Loucy (cell line): ENCODE results near the gene MRPS26.

Experiments
- H2AFZ ChIP-seq: fragments of 200-600 bp; sonication (generic); 2 replicates; pipeline ENCODE4 v1.6.0; 2016; ENCODE audit warnings: antibody characterized with exemption, mild to moderate bottlenecking, low read length, moderate library complexity
- H3F3A ChIP-seq: fragments of 200-600 bp; 2 replicates; pipeline ENCODE4 v1.6.0; 2016; ENCODE audit warnings: antibody characterized with exemption, low read depth, mild to moderate bottlenecking
- H3K27me3 ChIP-seq: fragments of 200-600 bp; sonication (generic); 2 replicates; pipeline ENCODE4 v1.6.1; 2014; ENCODE audit warnings: low read length, mild to moderate bottlenecking; ENCODE audit not compliant: insufficient read depth, poor library complexity, severe bottlenecking
- H3K36me3 ChIP-seq: fragments of 200-600 bp; sonication (generic); 2 replicates; pipeline ENCODE4 v1.6.1; 2016; ENCODE audit warnings: low read length; ENCODE audit not compliant: insufficient read depth
- H3K4me1 ChIP-seq: fragments of 200-600 bp; sonication (generic); 2 replicates; pipeline ENCODE4 v1.5.1; 2014; ENCODE audit warnings: low read length, mild to moderate bottlenecking; ENCODE audit not compliant: insufficient read depth, poor library complexity, severe bottlenecking
- H3K4me2 ChIP-seq: fragments of 200-600 bp; sonication (generic); 2 replicates; pipeline ENCODE4 v1.6.0; 2014; ENCODE audit warnings: antibody characterized with exemption, low read length, low read depth, mild to moderate bottlenecking; ENCODE audit not compliant: poor library complexity, severe bottlenecking
- H3K4me3 ChIP-seq: fragments of 200-600 bp; sonication (generic); 2 replicates; pipeline ENCODE4 v1.5.1; 2014; ENCODE audit warnings: low read length, mild to moderate bottlenecking, mixed read lengths; ENCODE audit not compliant: poor library complexity, severe bottlenecking
- H3K79me2 ChIP-seq: fragments of 200-600 bp; sonication (generic); 2 replicates; pipeline ENCODE4 v1.6.1; 2014; ENCODE audit warnings: low read length; ENCODE audit not compliant: insufficient read depth
- H3K9ac ChIP-seq: fragments of 200-600 bp; sonication (generic); 2 replicates; pipeline ENCODE4 v1.6.0; 2014; ENCODE audit warnings: mild to moderate bottlenecking, low read depth, low read length, moderate library complexity; ENCODE audit not compliant: poor library complexity, severe bottlenecking
- H3K9me2 ChIP-seq: fragments of 200-600 bp; sonication (generic); replicated peaks from 2 replicates; pipeline ENCODE4 v1.6.1; 2016; ENCODE audit warnings: low read depth, low read length, mixed read lengths
- H3K9me3 ChIP-seq: fragments of 200-600 bp; sonication (generic); 2 replicates; pipeline ENCODE4 v1.6.1; 2014; ENCODE audit warnings: mild to moderate bottlenecking, antibody characterized with exemption, low read length, low read depth; ENCODE audit not compliant: insufficient read depth
- H4K20me1 ChIP-seq: fragments of 200-600 bp; sonication (generic); 2 replicates; pipeline ENCODE4 v1.6.0; 2014; ENCODE audit warnings: antibody characterized with exemption, low read length, mild to moderate bottlenecking; ENCODE audit not compliant: insufficient read depth, poor library complexity, severe bottlenecking
- EZH2phosphoT487 ChIP-seq: fragments of 200-600 bp; IDR thresholded peaks from 2 replicates; pipeline ENCODE4 v1.6.1; 2018; ENCODE audit warnings: antibody characterized with exemption, mild to moderate bottlenecking, moderate library complexity, borderline replicate concordance
- TF ChIP-seq, protein P1 (sequence below): fragments of 200-600 bp; sonication (generic); conservative IDR thresholded peaks from 2 replicates; pipeline ENCODE4 v1.5.1; 2014; ENCODE audit warnings: mild to moderate bottlenecking, antibody characterized with exemption, low read length

The MRPS26 gene

DNA sequence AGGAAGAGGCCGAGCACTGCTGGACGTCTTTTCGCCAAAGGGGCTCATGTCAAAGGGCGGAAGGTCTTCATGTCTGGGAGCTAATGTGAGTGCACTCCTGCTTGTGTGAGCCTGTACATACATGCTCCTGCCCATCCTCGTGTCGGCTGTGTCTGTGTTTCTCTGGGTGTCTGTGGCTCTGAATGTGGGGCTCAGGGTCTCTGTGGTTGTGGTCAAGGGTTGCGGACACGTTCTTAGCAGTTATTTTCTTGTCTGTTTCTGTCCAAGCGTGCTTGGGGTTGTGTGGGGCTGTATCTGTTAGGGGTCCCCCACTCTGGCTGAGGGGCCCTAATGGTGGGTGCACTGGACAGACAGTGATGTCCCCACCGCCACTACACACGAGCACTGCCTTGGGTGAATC, 35.8 kb downstream of the MRPS26 start:
- Histone ChIP-seq H3K4me3 (no peak overlapping the region), H3K4me2 (no peak overlapping the region), H4K20me1 (no peaks in the 10 kb centered on the region), H2AFZ (no peak overlapping the region), H3K27me3 (no peaks in the 10 kb centered on the region), H3K9ac (no peak overlapping the region), H3K9me3 (no peaks in the 10 kb centered on the region), H3K9me2 (no peaks in the 10 kb centered on the region), H3F3A (no peaks in the 10 kb centered on the region), H3K36me3 (no peaks in the 10 kb centered on the region), H3K4me1 (peaks cover 13% of the 10 kb centered on the region), H3K79me2 (no peaks in the 10 kb centered on the region)
- TF ChIP-seq EZH2phosphoT487 = no peak
- TF ChIP-seq, protein P1, sequence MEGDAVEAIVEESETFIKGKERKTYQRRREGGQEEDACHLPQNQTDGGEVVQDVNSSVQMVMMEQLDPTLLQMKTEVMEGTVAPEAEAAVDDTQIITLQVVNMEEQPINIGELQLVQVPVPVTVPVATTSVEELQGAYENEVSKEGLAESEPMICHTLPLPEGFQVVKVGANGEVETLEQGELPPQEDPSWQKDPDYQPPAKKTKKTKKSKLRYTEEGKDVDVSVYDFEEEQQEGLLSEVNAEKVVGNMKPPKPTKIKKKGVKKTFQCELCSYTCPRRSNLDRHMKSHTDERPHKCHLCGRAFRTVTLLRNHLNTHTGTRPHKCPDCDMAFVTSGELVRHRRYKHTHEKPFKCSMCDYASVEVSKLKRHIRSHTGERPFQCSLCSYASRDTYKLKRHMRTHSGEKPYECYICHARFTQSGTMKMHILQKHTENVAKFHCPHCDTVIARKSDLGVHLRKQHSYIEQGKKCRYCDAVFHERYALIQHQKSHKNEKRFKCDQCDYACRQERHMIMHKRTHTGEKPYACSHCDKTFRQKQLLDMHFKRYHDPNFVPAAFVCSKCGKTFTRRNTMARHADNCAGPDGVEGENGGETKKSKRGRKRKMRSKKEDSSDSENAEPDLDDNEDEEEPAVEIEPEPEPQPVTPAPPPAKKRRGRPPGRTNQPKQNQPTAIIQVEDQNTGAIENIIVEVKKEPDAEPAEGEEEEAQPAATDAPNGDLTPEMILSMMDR = no peak

- no peaks in the 10 kb centered on the region for H3K36me3 ChIP-seq
- H3K27me3 ChIP-seq = no peaks in the 10 kb centered on the region
- H3K4me1 ChIP-seq = peaks cover 12% of the 10 kb centered on the region
- H3F3A ChIP-seq = no peaks in the 10 kb centered on the region
- H3K79me2 ChIP-seq = no peaks in the 10 kb centered on the region
- no peaks in the 10 kb centered on the region for H4K20me1 ChIP-seq
- H3K4me2 ChIP-seq = no peak overlapping the region
- H3K9me2 ChIP-seq = no peaks in the 10 kb centered on the region
- TF ChIP-seq, protein P1 = no peak
- no peak for TF ChIP-seq EZH2phosphoT487
- no peak overlapping the region for H2AFZ ChIP-seq
- H3K9ac ChIP-seq = no peak overlapping the region
- no peak overlapping the region for H3K4me3 ChIP-seq
- no peaks in the 10 kb centered on the region for H3K9me3 ChIP-seq
Measured at GRCh38 chr20:3082306-3082951, 36.6 kb downstream of the MRPS26 start.

- Histone ChIP-seq H3K36me3 (no peaks in the 10 kb centered on the region), H3K9me3 (no peaks in the 10 kb centered on the region), H3K4me3 (no peak overlapping the region), H2AFZ (no peak overlapping the region), H4K20me1 (no peaks in the 10 kb centered on the region), H3K79me2 (no peaks in the 10 kb centered on the region), H3K9me2 (no peaks in the 10 kb centered on the region), H3K9ac (no peak overlapping the region), H3F3A (no peaks in the 10 kb centered on the region), H3K4me2 (no peak overlapping the region), H3K4me1 (peaks cover 11% of the 10 kb centered on the region), H3K27me3 (no peaks in the 10 kb centered on the region)
- TF ChIP-seq, protein P1 = no peak
- TF ChIP-seq EZH2phosphoT487 = no peak
Measured at GRCh38 chr20:3082955-3083952, 37.4 kb downstream of the MRPS26 start.
